KG1 (cell line): ENCODE data around the gene STK35.
"Not testable (repeated sequence)": the region's sequence is repeated elsewhere in the genome, so short reads cannot be mapped to it uniquely, and the experiment has no call there.

Experiments used
- DNase-seq: peaks from one replicate; lab custom pipeline; 2025; lab: John Stamatoyannopoulos, UW

STK35 gene

DNA sequence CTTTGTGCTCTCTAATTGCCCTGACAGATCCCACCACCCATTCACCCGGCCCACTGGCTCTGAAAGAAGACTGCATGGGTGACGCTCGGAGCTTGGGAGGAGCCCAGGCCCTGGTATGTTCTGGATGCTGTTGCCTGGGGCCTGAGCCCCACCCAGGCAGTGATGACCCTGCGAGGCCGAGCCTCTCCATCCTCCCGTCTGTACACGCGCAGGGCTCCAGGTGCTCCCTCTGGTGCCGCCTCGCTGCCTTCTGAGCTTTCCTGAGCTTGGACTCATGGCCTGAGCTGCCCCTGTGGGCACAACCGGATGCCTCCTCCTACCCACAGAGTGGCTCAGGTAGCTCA, 61.2 kb downstream of the STK35 start:
- no peak for DNase-seq

DNA sequence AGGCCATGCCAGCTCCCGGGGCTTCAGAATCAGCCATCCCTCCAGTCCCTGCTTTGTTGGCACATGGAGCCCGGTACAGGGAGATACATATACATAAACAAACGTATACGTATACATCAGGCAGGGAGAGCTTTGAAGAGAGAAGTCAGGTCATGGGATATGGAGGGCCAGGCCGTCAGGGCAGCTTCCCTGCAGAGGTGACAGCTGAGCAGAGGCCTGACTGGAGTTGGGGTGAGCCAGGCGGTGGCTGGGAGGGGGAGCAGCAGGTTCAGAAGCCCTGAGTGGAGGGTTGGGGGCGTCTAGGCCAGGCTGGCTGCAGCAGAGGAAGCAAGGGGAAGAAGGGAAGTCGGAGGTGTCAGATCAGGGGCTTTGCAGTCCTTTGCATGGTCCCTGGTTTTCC, 61.7 kb downstream of the STK35 start:
- DNase-seq = no peak

DNA sequence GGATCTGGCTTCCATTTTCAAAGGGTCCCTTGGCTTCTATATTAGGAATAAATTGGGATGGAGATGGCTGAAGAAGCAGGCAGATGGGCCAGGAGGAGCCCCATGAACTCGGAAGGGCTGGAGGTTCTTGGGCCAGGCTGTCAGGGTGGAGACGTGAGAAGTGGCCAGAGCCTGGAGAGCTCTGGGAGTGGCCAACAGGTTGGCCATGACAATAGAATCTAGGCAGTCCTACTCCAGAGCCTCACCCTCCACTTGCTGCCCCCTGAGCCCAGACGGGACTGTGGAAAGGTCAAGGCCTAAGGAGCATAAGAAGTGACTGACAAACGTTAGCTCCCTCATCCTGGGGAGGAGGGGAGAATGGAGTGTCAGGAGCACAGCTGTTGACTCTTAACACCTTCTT, 62.1 kb downstream of the STK35 start:
- DNase-seq = no peak

DNA sequence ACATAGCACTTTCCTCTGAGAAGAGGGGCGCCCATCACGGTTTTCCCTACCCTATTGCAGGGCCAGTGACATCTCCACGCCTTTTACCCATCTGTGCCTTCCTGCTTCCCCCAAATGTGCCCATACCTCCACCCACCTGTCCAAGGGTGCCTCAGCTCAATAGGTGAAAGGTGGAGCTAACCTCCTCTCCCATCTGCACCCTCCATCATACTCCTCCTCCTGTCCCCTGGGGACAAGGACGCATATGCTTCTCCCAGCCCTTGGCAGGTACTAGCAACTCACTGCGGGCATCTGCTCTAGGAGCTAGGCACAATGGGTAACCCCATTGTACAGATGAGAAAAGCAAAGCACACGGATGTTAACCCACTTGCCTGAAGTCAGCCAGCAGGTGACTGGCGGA, 62.8 kb downstream of the STK35 start:
- DNase-seq = no peak

DNA sequence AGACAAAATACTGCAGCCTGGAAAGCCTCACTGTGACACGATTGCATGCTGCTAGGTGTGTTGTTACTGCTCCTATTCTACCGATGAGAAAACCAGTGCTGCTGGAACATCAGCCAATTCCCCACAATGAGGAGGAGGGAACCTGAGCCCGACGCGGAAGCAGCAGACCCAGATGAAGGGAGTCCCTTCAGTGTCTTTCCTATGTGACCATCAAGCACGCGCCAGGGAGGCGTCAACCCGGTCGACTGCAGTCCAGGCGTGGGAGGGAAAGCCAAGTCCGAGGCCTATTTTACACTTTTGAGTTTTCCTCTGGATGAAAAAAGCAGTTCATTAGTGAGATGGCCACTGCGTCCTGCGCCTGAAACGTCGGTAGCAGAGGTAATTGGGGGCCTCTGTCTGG, 63.3 kb downstream of the STK35 start:
- DNase-seq = no peak

DNA sequence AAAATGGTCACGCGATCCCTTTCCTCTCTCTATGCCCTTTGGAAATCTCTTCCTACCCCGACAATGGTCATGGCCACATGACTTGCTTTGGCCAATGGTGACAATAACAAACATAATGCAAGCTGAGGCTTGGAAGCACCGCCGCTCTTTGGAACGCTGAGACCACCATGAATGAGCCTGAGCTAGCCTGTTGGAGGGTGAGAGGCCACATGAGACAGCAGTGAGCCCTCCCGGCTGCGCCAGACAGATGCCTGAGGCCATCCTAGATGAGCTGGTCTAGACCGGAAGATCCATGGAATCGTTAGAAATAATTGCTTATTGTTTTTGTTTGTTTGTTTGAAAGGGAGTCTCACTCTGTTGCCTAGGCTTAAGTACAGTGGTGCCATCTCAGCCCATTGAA, 64.2 kb downstream of the STK35 start:
- no peak for DNase-seq

DNA sequence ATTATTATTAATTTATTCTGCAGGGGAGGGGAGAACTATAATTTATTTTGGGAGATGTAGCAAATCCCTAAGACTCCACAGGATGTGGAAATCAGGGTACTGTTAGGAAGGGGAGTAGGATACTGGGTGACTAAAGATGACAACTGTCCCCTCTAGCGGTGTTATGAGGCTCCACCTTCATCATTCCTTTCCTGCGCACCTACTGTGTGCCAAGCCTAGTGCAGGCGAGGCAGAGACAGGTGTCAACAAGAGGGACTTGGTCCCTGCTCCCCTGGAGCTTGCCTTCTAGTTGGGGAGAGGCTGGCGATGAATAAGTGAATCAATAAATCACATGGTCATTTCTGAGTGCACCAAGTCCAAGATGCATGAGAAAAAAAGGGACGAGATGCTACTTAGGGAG, 65.5 kb downstream of the STK35 start:
- DNase-seq = no peak

DNA sequence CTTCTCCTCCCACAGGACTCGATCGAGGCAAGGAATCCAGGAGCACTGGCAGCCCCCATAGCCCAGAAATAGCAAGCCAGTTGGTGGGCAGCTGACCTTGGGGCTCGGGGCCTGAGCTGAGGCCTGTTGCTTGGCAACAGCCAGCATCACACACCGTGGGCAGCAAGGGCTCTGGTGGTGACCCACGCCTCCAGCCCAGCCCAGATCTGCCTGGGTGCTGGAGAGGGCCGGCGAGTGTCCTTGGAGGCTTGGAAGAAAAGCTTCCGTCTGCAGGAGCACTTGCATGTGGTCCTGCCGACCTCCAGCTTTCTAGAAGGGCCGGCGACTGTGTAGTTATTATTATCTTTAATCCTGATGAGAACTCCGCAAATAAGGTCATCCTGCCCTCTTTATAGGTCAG, 67.3 kb downstream of the STK35 start:
- DNase-seq = no peak

DNA sequence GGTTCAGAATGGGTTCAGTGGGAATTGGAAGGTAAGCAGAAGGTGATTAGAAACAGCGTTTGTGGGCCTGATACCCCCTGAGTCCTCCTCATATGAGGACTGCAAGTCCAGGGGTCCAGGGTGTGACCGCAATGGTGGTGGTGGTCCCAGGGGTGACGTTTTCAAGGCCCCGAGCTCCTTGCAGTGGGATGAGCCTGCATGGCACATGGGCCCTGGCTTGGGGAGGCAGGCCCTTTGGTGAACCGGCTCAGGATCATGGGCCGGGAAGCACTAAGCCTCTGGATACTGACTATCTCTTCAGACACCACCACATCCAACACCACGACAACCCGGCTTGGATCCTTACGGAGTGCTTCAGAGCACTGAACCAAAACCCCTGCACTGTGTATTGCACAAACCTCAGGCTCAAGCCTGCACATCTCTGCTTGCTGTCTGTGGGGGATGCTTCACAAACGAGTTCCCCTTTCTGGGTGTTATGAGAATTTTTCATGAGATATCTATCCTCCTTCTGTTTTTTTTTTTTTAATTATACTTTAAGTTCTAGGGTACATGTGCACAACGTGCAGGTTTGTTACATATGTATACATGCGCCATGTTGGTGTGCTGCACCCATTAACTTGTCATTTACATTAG, 67.9 kb downstream of the STK35 start:
- no peak for DNase-seq

DNA sequence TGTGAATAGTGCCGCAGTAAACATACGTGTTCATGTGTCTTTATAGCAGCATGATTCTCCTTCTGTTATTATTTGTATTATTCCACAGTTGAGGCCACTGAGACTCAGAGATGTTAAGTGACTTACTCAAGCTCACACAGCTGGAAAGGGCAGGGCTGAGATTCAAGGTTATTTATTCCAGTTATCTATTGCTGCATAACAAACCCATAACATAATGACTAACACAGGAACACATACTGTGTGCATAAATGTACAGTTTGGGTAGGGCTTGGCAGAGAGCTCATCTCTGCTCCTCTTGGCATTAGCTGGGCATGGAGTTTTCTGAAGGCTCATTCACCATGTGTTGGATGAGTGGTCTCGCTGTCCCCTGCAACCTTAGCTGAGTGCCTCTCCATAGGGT, 68.8 kb downstream of the STK35 start:
- DNase-seq = no peak

DNA sequence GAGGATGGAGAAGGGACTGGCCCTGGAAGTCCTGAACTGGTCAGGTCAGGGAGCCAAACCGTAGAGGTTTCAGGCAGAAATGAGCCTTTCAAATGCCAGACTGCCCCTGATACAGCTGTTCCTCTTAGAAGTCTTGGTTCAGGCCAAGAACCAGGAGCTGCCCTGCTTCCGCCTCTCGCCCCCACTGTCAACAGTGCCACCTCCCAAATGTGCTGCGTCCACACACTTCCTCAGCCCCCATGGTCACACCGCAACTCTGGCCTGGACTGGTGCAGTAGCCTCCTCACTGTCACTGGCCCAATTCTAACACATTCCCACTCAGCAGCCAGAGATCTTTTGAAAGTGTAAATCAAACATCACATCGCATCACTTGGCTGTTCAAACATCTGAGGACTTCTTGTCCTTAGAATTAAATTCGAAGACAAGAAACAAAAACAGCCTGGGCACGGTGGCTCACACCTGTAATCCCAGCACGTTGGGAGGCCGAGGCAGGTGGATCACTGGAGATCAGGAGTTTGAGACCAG, 69.7 kb downstream of the STK35 start:
- DNase-seq = no peak

DNA sequence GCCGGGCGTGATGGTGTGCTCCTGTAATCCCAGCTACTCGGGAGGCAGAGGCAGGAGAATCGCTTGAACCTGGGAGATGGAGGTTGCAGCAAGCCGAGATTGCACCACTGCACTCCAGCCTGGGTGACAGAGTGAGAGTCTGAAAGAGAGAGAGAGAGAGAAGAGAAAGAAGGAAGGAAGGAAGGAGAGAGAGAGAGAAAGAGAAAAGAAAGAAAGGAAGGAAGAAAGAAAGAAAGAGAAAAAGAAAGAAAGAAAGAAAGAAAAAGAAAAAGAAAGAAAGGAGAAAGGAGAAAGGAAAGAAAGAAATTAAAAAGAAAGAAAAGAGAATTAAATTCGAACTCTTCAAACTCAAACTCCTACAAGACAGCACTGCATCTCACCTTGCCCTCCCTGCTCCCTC, 70.2 kb downstream of the STK35 start:
- not testable (repeated sequence) for DNase-seq

DNA sequence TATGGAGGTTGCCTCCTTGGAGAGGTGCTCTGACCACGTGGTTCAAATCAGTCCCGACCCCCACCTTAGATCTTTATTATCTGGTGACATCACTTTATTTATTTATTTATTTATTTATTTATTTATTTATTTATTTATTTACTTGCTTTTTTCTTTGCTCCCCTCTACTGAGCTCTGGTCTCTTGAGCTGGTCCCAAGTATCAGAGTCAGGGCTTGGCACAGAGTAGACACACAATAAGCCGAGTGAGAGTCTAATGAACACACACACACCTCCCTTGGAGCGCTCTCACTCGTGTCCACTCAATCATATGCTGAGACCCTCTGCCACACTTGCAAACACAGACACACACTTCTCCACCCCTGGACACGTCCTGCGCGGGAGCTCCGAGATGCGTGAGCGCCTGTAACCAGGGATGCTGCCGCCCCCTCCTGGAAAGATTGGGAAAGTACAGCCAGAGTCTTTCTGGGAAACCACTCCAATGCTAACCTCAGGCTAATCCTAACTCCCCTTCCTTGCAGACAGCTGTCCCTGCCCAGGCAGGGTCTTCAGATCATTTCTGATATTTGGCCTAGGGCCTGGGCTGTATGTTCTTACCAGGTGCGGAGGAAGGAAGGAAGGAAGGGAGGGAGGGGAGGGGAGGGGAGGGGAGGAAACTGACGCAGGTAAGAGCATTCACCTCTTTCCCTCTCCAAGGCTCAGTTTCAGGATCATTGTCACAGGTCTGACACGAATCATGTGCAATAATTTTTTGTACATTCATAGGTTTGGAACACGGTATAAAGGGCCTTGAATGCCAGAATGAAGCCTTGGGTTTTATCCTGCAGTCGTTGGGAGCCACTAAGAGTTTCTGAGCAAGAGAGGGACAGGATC, 70.9 kb downstream of the STK35 start:
- DNase-seq = peak; percentile 44

DNA sequence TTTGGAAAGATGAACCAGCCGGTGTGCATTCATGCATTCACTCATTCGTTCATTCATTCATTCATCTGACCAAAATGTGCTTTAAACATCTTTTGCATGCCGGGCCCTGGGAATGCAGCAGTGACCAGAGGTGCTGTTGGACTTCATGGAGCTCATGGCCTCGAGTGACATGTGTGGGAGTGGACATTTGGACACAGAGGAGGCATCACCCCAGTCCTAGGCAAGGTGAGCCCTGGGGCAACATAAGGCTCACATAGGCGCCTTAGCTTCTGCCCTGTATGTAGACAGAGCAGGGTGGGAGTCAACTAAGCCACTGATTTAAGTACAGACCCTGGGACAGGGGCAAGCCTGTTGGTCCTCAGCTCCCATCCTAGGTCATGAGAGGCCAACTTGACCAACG, 71.6 kb downstream of the STK35 start:
- no peak for DNase-seq

DNA sequence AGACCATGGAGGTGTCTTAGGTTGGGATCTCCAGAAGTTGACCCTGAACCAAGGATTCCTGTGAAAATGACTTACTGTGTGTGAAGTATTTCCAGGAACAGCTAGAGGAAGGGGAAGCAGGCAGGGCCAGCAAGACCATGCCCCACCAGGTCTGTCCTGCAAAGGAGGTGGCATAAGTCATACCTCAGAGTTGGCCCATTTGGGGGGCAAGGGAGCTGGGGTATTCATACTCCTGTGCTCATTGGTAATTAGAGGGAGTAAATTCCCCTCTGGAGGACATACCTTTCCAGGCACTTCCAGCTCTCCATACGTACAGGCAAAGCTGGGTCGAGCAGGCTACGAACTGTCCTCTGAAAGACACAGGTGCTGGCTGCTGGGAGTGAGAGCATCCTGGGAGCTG, 72.4 kb downstream of the STK35 start:
- DNase-seq = no peak

DNA sequence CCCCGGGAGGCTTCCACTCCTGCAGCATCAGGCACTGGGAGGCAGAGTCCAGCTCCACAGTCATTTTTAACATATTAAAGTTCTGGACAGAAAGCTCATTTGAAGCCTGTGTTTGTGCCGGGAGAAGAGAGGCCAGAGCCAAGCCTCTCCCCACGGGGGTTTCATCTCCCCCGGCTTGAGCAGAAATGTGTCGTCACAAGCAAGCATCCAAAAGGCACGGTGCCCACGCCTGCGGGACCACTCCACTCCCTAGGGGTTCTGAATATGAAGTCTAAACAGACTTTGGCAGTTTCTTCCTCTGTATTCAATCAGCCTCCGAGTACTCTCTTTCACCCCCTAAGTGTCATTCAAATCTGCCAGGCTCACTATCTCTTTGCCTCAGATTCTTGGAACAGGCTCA, 75.3 kb downstream of the STK35 start:
- no peak for DNase-seq

DNA sequence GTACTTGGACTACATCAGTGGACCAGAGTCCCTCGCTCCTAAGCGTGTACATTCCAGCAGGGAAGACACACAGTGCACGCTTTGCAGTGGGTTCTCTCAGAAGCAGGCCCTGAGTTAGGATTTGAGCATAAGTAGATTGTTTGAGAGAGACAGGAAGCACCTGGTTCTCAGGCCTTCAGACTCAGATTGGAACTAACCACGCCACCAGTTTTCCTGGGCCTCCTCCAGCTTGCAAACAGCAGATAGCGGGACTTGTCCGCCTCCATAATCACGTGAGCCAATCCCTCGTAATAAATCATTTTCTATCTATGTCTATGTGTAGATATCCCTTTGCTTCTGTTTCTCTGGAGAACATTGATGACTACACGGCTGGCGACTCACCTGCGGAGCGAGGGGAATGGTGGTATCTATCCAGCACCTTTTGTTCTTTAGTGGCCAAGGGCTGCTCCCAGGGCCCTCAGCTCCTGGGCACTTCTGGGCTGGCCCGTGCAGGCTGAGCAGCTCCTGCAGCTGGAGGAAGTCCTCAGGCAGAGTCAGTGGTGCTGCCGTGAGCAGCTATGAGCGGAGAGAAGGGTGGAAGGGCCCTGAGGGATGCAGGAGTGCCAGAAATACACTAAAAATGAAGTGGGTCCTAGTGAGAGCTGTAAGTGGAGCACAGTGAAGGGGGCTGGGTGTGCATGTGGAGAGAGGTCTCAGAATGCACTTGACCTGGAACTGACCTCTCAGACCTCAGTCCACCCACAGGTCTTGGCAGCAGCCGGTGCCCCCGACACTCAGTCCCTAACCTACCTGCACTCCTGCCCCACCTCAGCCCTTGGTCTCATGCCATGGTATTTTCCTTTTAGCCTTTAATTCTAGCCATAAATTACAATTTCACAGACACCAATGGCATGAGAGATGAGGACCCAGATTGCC, 76.9 kb downstream of the STK35 start:
- DNase-seq = no peak

DNA sequence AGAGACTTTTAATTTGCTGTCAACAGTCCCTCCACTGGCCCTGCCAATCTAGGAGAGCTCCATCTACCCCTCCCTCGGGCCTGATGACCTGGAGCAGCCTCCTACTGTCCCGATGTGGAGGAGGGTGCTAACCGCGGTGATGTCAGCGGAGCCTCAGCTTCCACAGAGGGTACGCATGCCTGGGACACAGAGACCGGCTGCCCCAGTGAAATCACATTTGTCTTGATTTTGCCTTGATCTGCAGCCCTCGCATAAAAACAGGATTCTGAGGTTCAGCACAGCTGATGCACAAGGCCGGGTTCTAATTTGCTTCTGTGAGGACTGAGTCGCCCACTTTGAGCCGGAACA, 77.6 kb downstream of the STK35 start:
- no peak for DNase-seq

DNA sequence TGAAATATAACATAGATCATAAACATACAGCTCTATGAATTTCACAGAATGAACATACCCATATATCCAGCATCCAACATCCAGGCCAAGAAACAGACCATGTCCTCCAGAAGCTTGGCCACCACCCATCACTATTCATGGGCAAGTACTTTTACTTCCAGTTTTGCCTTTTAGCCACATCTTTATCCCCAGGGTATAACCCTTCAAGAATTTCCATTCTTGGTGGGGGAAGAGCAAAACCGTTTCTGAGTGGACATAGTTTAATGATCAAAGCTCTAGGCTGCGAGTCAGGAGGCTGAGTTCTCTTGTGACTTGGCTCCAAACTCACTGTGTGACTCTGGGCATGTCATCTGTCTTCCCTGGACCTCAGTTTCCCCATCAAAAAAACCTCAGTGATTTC, 78.3 kb downstream of the STK35 start:
- no peak for DNase-seq

DNA sequence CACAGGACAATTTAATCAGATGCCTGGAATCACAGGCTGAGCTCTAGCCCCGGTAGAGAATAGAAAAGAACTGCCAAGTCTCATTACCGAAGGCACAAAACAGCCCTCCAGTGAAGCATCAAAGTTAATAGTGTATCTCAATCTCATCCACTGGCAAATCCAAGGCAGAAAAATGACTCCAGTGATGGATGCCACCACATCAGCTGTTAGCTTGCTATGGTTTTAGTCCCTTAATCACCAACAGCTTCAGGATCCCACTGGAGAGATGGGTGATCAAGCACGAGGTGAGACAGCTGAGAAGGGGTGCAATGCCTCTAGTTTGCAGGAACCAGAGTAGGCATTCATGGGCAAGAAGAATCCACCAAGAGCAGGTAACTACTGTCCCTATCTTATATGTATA, 81.8 kb downstream of the STK35 start:
- no peak for DNase-seq

DNA sequence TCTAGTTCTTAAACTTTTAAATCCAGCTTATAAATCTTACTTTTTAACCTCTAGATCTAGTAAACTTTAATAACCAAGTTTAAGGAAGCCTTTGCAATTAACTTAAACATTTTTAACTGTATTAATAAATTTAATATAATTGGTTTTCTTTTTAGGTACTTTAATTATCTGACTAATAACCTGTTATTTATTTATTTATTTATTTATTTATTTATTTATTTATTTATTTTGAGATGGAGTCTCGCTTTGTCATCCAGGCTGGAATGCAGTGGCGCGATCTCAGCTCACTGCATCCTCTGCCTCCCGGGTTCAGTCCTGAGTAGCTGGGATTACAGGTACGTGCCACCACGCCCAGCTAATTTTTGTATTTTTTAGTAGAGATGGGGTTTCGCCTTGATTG, 83.3 kb downstream of the STK35 start:
- DNase-seq = not testable (repeated sequence)

DNA sequence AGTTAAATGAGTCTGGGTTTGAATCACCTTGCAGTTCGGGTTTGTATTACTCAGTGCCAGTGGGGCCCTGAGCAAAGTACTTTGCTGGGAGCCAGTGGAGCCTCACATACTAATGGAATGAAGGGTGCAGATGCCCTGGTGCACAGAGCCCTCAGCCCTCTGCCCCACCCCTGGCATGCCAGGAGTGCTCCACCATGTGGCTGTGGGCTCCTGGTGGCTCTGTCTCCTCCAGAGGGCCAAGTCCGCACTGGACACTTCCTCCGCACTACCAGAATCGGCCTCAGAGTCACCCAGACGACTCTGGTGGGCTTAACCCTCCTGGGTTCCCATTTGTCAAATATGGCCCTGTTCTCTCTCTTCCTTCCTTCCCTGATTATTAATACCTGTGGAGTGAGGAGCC, 94.0 kb downstream of the STK35 start:
- DNase-seq = no peak

DNA sequence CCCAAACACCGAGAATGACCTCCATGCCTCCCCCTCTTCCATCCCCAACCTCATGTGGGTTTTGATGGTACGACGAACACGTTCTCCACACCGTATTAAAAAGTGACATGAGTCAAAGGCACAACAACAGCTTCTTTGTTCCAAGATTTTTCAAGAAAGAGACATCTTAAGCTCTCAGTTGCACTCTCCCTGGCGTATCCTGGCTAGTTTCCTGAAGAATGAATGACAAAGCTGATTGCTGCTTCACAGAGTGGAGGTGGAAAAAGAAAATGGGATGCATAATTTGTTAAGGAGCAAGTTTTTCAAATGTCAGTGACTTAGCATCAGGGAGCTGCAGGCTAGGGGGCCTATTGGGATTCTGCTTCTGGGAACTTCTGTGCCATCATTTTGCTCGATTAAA, 95.5 kb downstream of the STK35 start:
- no peak for DNase-seq
